HG03575 (cell line): ENCODE data around the gene PLPP4.

Source experiments
- ATAC-seq: cut with Tn5 transposase; IDR thresholded peaks from one replicate; pipeline ENCODE4 v1.9.1; 2021; ENCODE audit not compliant: unreplicated experiment, insufficient number of reproducible peaks, low FRiP score; ENCODE audit errors: extremely low read depth

Gene PLPP4

GRCh38 chr10:120456626-120457430 is at the start of gene PLPP4:
TSS of gene PLPP4 (plus strand) at chr10:120457227. CDS start at chr10:120457306, 79 bp downstream.
- ATAC-seq: no peak

GRCh38 chr10:120409816-120410215 is 47.2 kb upstream of the PLPP4 start:
- no peak for ATAC-seq

GRCh38 chr10:120414946-120415345 is 42.1 kb upstream of the PLPP4 start:
- ATAC-seq: no peak

- ATAC-seq: no peak
Measured at GRCh38 chr10:120415709-120416330, 41.2 kb upstream of the PLPP4 start.

- ATAC-seq: no peak
Measured at GRCh38 chr10:120420421-120420820, 36.6 kb upstream of the PLPP4 start.

GRCh38 chr10:120421250-120421649 is 35.8 kb upstream of the PLPP4 start:
- no peak for ATAC-seq

GRCh38 chr10:120422457-120422856 is 34.6 kb upstream of the PLPP4 start:
- ATAC-seq: no peak

GRCh38 chr10:120423431-120424197 is 33.4 kb upstream of the PLPP4 start:
- ATAC-seq: no peak

- no peak for ATAC-seq
Measured at GRCh38 chr10:120424198-120424464, 32.9 kb upstream of the PLPP4 start.

- no peak for ATAC-seq
Measured at GRCh38 chr10:120426306-120426705, 30.7 kb upstream of the PLPP4 start.

- ATAC-seq: no peak
Measured at GRCh38 chr10:120428754-120429153, 28.3 kb upstream of the PLPP4 start.

GRCh38 chr10:120429395-120429794 is 27.6 kb upstream of the PLPP4 start:
- ATAC-seq: no peak

GRCh38 chr10:120431251-120431651 is 25.8 kb upstream of the PLPP4 start:
- ATAC-seq: no peak

- ATAC-seq: no peak
Measured at GRCh38 chr10:120432209-120432608, 24.8 kb upstream of the PLPP4 start.

GRCh38 chr10:120433141-120433540 is 23.9 kb upstream of the PLPP4 start:
- ATAC-seq: no peak

GRCh38 chr10:120436439-120437112 is 20.5 kb upstream of the PLPP4 start:
- no peak for ATAC-seq

- ATAC-seq: no peak
Measured at GRCh38 chr10:120437541-120437940, 19.5 kb upstream of the PLPP4 start.

- no peak for ATAC-seq
Measured at GRCh38 chr10:120451968-120452367, 5.1 kb upstream of the PLPP4 start.

- ATAC-seq: no peak
Measured at GRCh38 chr10:120453319-120453718, 3.7 kb upstream of the PLPP4 start.

GRCh38 chr10:120453886-120454285 is 3.1 kb upstream of the PLPP4 start:
- no peak for ATAC-seq
